Activated naive CD4-positive, alpha-beta T cell treated with Interleukin-2 at 50 U/mL for 16 hours (primary cell): ENCODE measurements around the gene CPNE4.

Experiments used
- DNase-seq: peaks from one replicate; pipeline ENCODE4 v3.0.0-alpha.2; 2020

The CPNE4 gene

DNA sequence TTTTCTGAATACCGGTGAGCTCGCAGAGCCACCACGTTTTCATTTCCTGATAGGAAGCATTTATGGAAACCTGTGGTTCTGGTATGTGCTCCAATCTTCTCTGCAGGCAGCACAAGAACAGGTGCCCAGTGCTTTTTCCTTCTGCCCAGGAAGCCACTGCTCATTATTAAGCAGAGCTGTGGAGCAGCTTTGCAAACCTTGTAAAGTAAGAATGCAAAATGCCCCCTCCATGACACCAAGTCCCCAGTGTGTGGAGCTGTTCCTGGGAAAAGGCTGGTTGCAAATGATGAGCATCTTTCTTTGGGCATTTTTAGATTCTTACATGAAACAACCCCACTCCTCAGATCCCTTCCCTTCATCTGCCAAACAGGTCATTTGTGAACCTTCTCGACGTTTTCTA, 466.4 kb downstream of the CPNE4 start:
- no peak for DNase-seq

DNA sequence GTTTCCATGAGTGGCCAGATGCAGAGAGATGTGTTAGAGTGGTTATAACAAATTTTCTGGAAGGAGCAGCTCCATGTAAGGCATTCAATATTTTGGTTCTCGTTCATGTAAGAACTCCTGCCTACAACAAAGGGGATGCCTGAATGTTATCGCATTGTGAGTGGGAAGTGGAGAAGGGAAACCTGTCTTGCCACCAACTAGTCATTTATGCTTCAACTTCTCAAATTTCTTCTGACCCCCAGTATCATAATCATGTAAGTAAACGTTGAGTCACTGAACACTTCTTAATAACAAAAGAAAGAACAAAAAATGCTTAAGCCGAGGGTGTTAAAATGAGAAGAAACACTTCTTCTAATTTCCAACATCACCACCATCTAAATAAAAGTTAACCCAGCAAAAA, 470.0 kb downstream of the CPNE4 start:
- no peak for DNase-seq

DNA sequence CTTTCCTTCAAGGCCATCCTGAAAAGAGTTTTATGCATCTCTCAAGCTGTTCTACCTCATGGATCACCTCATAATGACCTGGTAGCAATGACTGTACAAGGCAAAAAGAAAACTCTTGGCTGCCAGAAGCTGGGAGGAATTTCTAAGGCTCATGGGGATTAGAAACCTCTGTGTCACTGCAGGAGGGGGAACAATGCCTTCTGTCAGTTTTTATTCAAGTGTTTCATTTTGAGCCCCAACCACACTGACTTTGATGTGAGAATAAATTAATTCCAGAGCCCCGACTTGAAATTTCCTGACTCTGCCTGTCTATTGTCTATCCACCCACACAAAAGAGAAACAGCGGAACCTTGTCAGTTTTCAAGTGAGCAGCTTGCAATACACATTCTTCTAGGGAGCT, 473.3 kb downstream of the CPNE4 start:
- DNase-seq = no peak

DNA sequence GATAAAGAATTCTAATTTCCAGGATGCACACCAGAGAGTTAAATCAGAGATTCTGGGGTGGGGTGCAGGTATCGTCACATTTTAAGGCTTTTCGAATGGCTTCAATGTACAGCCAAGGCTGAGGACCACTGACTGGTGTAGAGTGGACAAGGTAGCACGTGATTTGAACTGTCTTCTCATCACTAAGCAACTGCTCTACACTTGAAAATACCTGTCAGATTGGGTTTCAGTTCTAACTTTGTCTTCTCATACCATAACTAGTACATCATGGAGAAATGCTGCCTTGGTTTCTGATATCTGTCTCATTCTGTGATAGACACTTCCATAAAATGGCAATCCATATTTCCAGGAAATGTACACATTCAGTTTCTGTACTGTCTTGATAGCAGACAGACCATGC, 474.0 kb downstream of the CPNE4 start:
- no peak for DNase-seq

DNA sequence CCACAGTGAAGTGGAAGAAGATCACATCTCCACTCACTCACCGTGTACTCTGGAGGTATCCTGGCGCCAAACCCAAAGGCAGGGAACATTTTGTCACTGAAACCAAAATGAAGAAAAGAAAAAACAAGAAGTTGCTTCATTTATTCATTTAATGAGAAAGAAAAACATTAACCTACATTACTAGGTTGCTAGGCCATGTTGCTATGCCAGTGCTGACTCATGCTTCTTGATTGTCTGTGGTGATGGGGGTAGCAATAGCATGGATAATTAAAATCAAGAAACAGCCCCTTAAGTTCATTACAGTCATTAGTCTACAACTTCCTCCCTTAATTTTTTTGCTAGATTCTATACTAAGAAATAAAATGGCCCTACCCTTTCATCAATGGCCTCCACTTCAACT, 479.4 kb downstream of the CPNE4 start:
- DNase-seq = no peak

DNA sequence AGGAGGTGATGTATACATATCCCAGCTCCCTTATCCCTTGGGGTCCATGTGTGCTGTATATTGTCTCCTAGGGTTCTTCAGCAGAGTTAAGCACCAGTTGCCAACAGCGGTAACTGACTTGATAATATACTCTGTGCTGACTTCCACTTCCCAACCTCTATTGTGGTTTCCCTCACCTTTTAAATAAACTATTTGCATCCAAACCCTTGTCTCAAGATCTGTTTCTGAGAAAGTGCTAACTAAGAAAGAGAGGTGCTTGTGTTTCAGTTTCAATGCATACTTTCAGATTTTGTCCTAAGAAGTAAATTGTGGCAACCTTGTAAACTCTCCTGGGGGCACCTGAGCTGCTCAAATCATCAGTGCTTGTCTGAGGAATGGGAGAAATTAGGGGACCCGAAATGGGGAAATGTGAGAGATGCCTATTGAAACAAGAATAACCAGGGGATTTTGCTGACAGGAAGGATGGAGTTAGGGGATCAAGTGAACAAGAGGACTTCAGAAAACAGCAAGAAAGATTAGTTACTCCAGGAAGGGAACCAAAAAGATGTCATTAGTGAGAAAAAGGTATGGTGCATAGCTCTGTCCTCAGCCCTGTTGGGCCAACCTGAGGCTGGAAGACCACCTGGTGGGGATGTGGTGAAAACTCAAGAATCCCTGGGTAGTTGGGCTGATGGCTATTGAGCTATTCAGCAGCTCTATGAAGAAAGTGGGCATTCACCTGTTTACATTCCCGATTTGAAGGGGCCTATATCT, 481.1 kb downstream of the CPNE4 start:
- no peak for DNase-seq

DNA sequence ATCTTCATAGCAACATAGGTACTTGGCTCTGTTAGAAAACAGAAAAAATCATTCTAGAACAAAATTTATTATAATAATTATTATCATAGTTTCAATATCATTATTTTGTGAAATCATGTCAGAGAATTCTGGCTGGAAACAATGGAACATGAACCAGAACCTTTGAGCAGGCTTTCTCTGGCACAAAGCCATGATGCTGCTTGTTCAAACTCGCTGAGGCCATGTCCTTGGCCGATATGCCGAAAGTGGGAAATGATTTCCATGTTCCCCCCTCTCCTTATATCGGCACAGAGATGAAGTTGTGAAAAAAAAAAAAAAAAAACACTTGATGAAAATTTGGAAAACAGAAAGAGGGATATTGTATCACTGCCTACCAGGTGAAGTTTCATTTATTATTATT, 483.1 kb downstream of the CPNE4 start:
- no peak for DNase-seq

DNA sequence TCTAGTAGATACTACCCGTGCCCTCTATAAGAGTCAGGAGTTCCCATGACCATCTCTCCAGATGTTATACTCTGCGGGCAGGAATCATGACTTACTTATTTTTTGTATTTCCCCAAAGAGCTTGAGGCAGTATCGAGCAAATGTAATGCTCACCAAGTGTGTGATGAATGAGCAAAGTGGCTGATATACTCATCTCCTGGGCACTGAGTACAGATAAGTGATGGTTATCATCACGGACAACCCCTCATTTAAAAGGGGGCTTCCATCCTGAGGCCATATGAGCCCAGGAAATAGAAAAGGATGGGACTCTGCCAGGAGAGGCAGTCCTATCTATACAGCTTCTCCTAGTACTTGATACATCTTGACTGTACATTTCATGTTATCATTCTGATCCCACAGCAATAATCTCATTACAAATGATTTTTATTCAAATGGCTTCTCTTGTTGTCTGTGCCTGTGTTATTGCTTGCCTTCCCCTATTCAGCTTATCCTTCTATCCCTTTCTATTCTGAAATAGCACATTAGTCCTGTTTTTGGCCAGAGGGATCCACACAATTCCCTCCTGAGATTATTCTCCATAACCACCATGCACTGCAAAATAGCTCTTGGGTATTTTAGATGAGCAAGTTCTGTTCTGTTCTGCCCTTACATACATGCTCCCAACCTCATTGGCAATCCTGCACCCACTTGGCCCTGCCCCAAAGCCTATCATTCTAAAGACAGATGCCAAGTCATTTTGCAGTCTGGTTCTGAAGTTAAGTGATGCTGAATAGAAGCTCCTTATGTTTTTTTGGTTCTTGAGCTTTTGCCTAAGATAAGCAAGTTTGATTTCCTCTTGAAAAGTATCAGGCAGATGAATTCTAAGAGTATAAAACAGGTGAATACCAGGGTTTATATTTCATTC, 484.0 kb downstream of the CPNE4 start:
- no peak for DNase-seq

DNA sequence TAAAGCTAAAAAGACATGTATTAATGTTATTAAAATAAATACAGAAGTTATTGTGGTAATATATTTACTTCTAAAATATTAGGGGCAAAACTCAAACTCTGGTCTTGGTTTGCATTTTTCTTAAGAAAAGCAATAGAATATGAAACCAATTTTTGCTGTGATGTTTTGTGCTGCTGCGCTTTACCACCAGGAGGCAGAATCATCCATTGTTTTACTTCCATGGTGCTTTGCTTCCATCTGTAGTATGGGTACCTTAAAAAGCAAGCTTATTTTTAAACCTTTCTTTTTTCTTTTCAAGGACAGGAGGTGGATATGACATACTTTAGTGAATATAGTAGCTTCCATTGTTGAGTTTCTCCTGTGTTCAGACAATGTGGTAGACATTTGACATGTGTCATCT, 485.5 kb downstream of the CPNE4 start:
- DNase-seq = no peak

DNA sequence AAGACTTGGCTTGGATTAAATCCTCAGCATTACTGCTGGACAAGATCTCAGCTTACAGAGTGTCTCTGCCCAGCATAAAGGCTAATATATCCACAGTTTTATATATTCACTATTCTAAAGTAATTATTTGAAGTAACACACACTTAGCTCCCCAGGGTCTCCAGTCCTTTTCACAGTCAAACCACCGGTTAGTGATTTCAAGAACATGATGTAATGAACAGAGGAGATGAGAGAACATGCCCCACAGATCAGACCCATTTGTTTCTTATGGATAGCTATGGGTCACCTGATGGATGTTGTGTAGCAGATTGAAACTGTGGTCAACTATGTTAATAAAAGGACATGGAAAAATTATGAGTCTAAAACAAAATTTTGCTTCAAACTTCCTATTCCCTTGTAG, 487.2 kb downstream of the CPNE4 start:
- DNase-seq = no peak

DNA sequence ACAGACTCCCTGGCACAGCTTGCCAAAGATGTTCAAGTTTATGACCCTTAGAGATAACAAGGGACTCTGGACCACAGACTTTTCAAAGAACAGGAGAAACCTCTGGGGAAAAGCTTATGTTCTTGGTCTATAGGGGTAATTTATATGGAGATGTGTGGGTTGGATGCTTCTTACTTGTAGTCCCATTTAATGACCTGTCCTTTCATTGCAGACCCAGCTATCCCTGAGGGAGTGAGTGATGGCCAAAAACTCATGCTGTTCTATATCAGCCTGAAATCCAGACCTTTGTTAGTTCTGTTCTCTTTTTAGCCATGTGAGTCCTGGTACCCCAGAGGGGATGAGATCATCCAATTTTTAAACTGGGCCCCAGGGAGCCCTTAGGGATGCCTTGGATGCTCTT, 488.4 kb downstream of the CPNE4 start:
- DNase-seq = no peak

DNA sequence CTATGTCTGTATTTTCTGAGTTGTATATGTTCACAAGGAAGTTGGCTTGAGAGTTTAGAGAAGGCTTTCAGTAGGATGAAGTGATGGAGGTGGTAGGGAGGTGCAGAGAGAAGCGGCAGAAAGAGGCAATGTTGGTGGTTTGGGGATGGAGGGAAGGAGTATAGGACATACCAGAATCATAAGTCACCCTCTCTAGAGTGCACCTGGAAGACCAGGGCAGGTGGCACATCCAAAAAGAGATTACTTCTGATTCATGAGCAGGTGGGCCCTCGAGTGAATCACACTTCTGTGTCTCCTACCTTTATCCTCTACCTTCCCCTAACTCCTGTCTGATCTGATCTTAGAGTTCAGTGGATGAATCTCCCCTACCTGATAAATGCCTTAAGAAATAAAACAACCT, 490.3 kb downstream of the CPNE4 start:
- no peak for DNase-seq

DNA sequence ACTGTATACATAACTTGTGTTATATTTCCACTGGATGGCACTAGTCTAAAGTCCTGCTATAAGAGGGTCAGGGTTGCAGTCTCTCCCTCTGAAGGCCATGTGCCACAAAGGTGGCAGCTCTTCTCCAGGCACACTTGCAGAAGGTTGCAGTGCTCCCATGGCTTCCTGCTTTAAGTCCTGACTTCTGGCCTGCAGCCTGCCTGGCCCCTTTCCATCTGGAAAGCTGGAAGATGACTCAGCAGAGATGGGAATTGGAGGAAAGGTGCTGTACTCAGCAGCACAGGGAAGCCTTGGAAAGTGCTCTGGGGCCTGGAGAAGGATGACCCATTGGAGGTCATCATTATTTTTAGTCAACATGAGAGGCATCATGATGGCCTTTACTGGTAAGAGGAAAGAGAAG, 491.1 kb downstream of the CPNE4 start:
- DNase-seq = no peak

DNA sequence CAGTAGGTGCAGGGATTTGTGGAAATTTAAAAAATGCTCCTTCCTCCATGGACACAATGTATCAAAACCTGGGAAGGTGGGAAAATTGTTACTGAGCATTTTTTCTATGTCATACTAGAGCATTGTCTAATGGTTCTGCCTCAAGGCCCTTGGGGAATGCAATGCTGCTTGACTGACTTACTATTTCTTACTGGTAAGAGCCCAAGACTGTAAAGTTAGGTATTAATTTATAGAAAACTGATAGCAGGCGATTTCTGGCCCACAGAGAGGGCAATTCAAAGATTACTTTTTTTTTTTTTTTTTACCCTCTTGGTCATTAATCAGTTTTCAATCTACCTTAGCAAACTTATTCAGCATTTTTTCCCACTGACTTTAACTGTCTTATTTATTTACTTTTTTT, 493.5 kb downstream of the CPNE4 start:
- no peak for DNase-seq

DNA sequence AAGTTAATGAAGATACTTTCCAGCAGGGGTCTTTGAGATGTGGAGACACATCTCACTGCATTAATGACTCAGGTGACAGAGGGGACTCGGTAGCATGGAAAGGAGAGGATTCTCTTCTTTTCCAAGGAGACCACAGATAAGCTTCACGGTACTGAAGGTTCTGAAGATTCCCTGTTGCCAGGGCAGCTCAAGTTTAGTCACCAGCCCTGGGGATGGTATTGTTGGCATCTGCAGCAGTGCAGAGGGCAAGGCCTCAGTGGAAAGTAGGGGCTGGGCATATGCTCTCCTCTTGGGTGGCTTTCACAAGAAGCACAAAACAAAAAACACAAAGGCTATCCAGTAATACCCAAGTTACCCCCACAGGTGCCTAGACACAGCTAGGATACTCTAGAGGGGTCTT, 494.0 kb downstream of the CPNE4 start:
- DNase-seq = no peak

DNA sequence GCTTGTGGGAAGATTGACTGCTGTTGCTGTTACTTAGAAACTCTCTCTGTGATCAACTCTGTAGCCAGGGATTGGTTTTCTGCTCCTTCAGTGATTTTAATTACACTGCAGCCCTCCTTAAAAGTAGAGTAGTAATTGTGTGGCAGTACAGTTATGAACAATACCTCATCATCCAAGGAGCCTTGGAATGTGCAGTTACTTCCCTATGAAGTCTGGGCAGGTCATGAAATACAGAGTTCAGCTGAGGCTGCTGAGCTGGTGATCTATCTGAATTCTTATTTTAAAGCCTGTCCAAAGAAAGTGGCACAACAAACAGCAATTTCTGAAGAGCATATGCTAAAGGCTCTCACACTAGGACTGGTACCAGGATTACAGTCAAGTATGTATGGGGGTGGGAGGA, 494.7 kb downstream of the CPNE4 start:
- no peak for DNase-seq

DNA sequence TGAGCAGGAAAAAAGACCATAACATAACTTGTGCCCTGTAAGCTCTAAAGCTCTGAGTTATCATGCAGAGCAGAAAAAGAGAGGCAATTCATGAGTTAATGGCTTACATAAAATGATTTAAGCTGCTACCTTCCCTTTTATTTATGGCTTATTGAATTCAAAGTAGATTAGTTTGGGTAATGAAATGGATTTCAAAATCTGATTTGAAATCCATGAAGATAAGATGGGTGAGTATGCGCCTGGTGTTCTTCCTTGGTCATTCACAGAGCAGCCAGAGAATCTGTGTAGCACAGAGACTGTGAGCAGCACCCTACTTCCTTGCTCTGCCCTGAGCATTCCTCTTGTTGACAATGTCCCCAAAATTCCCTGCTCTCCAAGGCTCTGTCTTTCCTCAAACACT, 495.8 kb downstream of the CPNE4 start:
- DNase-seq = no peak

DNA sequence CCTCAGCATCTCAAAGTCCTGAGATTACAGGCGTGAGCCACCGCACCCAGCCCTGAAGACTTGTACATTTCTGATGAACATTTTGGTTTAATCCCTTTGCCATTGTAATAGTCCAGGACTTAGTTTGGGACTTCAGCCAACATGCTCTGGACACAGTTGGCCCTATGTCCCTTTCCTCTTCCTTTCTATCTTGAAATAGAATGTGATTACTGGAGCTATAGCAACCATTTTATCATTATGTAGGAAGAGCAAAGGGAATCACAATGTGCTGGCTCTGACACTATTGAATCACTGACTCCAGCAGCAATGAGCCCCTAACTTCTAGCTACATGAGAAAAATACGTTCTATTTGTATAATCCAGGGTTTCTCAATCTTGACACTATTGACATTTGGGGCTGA, 497.3 kb downstream of the CPNE4 start:
- DNase-seq = no peak

DNA sequence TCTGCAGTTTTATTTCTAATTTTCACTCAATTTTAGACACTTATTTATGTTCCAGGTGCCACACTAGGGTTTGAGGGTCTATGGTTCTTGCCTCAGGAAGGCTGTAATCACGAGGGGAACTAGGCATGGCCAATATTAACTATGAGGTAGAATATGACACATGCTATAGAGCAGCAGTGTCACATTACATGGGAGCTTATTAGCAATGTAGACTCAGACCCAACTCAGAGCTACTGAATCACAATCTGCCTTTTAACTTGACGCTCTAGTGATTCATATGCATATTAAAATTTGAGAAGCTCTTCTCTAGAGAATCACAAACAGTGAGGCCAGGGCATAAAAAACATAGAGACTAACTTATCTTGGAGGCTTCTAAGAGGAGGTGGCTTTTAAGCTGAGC, 499.2 kb downstream of the CPNE4 start:
- no peak for DNase-seq

DNA sequence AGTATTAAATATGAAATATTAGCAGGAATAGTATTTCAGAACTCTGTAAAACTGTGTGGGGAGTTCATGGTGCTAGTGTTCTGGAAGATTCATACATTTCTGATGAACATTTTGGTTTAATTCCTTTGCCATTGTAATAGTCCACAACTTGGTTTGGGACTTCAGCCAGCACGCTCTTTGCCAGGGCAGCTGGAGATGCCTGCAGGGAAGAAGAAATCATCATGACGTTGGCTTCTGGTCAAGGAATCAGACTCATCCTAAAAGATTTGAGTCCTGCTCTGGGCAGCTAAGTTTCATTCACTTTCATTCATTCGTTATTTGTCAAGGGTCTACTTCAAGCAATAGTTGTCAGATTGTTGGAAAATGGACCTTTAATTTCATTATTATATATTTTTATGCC, 499.7 kb downstream of the CPNE4 start:
- no peak for DNase-seq

DNA sequence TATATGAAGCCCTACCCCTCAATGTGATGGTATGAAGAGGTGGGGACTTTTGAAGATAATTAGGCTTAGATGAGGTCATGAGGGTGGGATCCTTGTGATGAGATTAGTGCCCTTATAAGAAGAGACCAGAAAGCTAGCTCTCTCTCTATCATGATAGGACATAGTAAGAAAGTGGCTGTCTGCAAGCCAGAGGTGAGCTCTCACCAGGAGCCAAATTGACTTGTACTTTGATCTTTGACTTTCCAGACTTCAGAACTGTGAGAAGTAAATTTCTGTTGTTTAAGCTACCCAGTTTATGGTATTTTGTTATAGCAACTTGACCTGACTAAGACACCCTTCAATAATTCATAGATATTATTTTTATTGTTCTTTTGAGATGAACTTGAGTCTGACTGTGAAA, 502.2 kb downstream of the CPNE4 start:
- DNase-seq = no peak

DNA sequence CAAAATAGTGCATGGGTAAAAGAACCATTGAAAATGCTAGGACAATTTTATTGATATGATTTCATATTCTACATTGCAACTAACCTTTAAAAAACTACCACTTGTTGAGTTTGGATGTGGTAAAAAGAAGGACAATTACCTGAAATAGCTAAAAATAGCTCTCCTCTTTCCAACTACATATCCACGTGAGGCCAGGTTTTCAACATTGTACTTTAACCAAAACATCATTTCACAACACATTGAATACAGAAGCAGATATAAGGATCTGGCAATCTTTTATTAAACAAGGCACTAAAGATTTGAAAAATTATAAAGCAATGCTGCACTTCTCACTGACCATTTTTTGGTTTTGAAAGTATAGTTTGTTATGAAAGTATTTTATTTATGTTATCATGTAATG, 504.0 kb downstream of the CPNE4 start:
- no peak for DNase-seq

DNA sequence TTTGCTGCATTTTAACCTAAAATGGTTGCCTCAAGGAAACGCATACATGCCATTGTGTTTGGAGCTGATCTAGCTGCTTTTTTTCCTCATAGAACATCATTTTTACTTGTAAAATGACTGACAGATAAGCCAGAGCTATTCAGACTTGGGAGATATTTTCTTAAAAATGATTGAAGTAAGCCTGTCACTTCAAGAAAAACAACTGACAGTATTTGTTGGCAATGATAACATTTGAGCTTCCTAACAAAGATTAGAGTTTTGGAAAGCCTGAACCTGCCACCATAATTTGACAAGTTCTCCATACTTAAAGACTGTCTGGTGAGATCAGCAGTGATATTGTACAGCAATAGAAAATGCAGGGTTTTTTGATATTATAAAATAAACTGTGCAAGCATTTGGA, 504.4 kb downstream of the CPNE4 start:
- DNase-seq = no peak

DNA sequence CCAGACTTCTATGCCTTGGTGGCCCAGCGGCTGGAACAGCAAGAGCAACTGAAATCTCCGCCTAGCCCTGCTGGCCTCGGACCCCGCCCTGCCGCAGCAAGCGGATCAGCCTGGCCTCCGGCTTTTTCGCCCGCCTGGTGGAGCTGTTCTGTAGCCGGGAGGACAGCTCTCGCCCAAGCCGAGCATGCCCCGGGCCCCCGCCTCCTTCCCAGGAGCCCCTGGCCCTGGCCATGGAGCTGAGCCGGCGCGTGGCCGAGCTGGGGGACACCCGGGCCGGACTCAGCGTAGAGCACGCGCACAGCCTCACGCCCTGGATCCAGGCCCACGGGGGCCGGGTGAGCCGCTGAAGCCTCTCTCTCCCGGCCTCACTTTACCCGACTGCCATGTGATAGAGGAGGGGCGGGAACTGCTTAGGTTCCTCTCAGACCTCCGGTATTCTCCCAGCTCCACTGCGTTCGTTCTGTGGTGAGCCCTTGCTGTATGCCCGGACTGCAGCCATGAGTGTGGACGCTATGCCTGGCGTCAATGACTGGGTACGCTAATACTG, 507.9 kb downstream of the CPNE4 start:
- no peak for DNase-seq
